Lower leg skin (tissue), 3 donors: Measurements from ENCODE around the gene COMT.

Source experiments
- CTCF ChIP-seq, 3 donors: fragments of 450-650 bp; IDR thresholded peaks; one replicate each; pipeline ENCODE4 v1.5.1; 2016; ENCODE audit warnings: antibody characterized with exemption in 3 of 3, mild to moderate bottlenecking in 3 of 3, moderate library complexity in 2 of 3
- POLR2A ChIP-seq, 2 donors: fragments of 450-650 bp; IDR thresholded peaks; one replicate each; pipeline ENCODE4 v1.6.1; 2016 to 2017; ENCODE audit warnings: antibody characterized with exemption in 2 of 2, mild to moderate bottlenecking in 1 of 2, moderate library complexity in 1 of 2

GRCh38 chr22:19975707-19976035, 34.1 kb downstream of the COMT start:
- no peak for TF ChIP-seq CTCF (IDR thresholded peaks at IDR 0.05)
- TF ChIP-seq POLR2A (IDR thresholded peaks at IDR 0.05), result no peak
